Measurements from ENCODE around the gene SUPT3H. TPM values are rescaled to one million over a fixed set of nuclear protein-coding genes. Genes with fewer than 3 reads are reported as not detected.

The SUPT3H gene
- total and polyA plus RNA-seq, 4 donors = 0.85 to 4.8 (median 2.4) TPM

DNA sequence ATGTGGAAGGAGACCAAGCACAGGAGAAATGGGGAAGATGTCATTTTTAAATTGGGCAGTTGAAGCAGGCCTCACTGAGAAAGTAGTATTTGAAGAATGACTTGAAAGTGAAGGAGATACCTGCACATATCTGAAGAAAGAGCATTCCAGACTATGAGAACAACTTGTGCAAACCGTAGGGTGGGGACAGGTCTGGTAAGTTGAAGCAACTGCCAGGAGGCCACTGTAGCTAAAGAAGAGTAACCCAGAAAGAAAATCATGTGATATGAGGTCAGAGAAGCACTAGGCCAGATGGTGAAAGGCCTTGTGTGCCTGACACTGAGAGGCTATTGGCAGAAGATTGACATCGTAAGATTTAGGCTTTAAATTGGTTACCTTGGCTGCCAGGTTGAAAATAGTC is 4.7 kb upstream of the SUPT3H start:
- Histone ChIP-seq H3K4me3 (ENCODE audit: low read depth in 1 of 3, low read length in 3 of 3) (no peak overlapping the region), H3K27ac (ENCODE audit: low read depth in 1 of 2, low read length in 2 of 2) (no peak overlapping the region), H3K4me1 (ENCODE audit: control insufficient read depth in 4 of 4, insufficient read depth in 4 of 4, low read length in 3 of 4) (peaks cover 0 to 3% (median 0%) of the 10 kb centered on the region in 4 donors), H3K27me3 (ENCODE audit: control insufficient read depth in 4 of 4, insufficient read depth in 4 of 4, low read length in 3 of 4) (no peaks in the 10 kb centered on the region), H3K9me3 (ENCODE audit: control insufficient read depth in 4 of 4, low read length in 3 of 4) (no peaks in the 10 kb centered on the region), H3K9ac (ENCODE audit: low read depth in 1 of 2, low read length in 2 of 2) (no peak overlapping the region), H3K36me3 (ENCODE audit: control insufficient read depth in 4 of 4, insufficient read depth in 3 of 4, low read depth in 1 of 4, low read length in 3 of 4) (no peaks in the 10 kb centered on the region)
- WGBS = 93% methylated on average over 2 of the region's 2 CpGs
- TF ChIP-seq EGR1 (IDR thresholded peaks at IDR 0.05; ENCODE audit: low read depth in 2 of 2) (no peak), JUND (IDR thresholded peaks at IDR 0.05) (no peak), TAF1 (conservative IDR thresholded peaks at IDR 0.05) (no peak)
- TF ChIP-seq, protein P1, sequence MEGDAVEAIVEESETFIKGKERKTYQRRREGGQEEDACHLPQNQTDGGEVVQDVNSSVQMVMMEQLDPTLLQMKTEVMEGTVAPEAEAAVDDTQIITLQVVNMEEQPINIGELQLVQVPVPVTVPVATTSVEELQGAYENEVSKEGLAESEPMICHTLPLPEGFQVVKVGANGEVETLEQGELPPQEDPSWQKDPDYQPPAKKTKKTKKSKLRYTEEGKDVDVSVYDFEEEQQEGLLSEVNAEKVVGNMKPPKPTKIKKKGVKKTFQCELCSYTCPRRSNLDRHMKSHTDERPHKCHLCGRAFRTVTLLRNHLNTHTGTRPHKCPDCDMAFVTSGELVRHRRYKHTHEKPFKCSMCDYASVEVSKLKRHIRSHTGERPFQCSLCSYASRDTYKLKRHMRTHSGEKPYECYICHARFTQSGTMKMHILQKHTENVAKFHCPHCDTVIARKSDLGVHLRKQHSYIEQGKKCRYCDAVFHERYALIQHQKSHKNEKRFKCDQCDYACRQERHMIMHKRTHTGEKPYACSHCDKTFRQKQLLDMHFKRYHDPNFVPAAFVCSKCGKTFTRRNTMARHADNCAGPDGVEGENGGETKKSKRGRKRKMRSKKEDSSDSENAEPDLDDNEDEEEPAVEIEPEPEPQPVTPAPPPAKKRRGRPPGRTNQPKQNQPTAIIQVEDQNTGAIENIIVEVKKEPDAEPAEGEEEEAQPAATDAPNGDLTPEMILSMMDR (IDR thresholded peaks at IDR 0.05; ENCODE audit: low read depth, low read length, missing input control) = no peak
- DNase-seq (ENCODE audit: low spot score) = no peak

DNA sequence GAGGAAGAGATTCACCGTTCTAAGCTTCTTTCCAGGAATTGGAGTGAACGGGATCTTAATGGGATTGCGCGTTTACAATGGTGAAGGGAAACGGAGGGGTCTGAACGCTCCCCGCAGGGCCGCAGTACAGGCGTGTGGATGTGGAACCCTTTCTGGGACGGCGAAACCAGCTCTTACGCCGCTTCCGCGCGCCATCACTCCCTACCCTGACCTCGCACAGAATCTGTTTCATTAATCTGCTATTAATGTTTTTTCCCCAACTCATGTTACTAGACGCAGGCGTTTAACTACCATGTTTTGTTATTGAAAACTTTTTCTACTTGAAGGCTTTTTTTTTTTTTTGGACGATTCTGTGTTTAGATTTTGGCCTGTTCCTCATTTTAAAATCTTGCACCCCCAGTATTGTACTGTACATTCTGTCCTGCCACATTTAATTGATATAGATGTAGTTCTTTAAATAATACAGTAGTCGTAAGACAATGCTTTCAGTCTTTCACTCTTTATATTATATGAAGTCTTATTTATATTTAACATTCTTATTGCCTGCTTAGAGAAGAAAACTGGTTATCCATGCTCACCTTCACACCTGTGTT is 696 bp upstream of the SUPT3H start:
- Histone ChIP-seq H3K27ac (ENCODE audit: low read depth in 1 of 2, low read length in 2 of 2) (peak overlapping the region; percentile 98 to 99), H3K4me1 (ENCODE audit: control insufficient read depth in 4 of 4, insufficient read depth in 4 of 4, low read length in 3 of 4) (peaks cover 0 to 8% (median 4%) of the 10 kb centered on the region in 4 donors), H3K4me3 (ENCODE audit: low read depth in 1 of 3, low read length in 3 of 3) (peak overlapping the region; percentile 83 to 98 (median 95)), H3K36me3 (ENCODE audit: control insufficient read depth in 4 of 4, insufficient read depth in 3 of 4, low read depth in 1 of 4, low read length in 3 of 4) (no peaks in the 10 kb centered on the region), H3K27me3 (ENCODE audit: control insufficient read depth in 4 of 4, insufficient read depth in 4 of 4, low read length in 3 of 4) (no peaks in the 10 kb centered on the region), H3K9me3 (ENCODE audit: control insufficient read depth in 4 of 4, low read length in 3 of 4) (no peaks in the 10 kb centered on the region), H3K9ac (ENCODE audit: low read depth in 1 of 2, low read length in 2 of 2) (peak overlapping the region; percentile 92 to 99)
- DNase-seq (ENCODE audit: low spot score) = no peak
- no peak for TF ChIP-seq FOXA1 (IDR thresholded peaks at IDR 0.05)
- TF ChIP-seq YY1 (IDR thresholded peaks at IDR 0.05) = peak; percentile 80
- TF ChIP-seq GABPA (IDR thresholded peaks at IDR 0.05 in 1 of 2, conservative IDR thresholded peaks at IDR 0.05 in 1 of 2) = no peak
- TF ChIP-seq, protein P2, sequence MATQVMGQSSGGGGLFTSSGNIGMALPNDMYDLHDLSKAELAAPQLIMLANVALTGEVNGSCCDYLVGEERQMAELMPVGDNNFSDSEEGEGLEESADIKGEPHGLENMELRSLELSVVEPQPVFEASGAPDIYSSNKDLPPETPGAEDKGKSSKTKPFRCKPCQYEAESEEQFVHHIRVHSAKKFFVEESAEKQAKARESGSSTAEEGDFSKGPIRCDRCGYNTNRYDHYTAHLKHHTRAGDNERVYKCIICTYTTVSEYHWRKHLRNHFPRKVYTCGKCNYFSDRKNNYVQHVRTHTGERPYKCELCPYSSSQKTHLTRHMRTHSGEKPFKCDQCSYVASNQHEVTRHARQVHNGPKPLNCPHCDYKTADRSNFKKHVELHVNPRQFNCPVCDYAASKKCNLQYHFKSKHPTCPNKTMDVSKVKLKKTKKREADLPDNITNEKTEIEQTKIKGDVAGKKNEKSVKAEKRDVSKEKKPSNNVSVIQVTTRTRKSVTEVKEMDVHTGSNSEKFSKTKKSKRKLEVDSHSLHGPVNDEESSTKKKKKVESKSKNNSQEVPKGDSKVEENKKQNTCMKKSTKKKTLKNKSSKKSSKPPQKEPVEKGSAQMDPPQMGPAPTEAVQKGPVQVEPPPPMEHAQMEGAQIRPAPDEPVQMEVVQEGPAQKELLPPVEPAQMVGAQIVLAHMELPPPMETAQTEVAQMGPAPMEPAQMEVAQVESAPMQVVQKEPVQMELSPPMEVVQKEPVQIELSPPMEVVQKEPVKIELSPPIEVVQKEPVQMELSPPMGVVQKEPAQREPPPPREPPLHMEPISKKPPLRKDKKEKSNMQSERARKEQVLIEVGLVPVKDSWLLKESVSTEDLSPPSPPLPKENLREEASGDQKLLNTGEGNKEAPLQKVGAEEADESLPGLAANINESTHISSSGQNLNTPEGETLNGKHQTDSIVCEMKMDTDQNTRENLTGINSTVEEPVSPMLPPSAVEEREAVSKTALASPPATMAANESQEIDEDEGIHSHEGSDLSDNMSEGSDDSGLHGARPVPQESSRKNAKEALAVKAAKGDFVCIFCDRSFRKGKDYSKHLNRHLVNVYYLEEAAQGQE (IDR thresholded peaks at IDR 0.05) = peak; percentile 8
- no peak for TF ChIP-seq SP1 (IDR thresholded peaks at IDR 0.05)
- TF ChIP-seq, protein P3, sequence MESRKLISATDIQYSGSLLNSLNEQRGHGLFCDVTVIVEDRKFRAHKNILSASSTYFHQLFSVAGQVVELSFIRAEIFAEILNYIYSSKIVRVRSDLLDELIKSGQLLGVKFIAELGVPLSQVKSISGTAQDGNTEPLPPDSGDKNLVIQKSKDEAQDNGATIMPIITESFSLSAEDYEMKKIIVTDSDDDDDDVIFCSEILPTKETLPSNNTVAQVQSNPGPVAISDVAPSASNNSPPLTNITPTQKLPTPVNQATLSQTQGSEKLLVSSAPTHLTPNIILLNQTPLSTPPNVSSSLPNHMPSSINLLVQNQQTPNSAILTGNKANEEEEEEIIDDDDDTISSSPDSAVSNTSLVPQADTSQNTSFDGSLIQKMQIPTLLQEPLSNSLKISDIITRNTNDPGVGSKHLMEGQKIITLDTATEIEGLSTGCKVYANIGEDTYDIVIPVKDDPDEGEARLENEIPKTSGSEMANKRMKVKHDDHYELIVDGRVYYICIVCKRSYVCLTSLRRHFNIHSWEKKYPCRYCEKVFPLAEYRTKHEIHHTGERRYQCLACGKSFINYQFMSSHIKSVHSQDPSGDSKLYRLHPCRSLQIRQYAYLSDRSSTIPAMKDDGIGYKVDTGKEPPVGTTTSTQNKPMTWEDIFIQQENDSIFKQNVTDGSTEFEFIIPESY (IDR thresholded peaks at IDR 0.05) = no peak
- no peak for TF ChIP-seq NR2F2 (IDR thresholded peaks at IDR 0.05)
- TF ChIP-seq, protein P4, sequence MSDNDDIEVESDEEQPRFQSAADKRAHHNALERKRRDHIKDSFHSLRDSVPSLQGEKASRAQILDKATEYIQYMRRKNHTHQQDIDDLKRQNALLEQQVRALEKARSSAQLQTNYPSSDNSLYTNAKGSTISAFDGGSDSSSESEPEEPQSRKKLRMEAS (IDR thresholded peaks at IDR 0.05) = no peak
- TF ChIP-seq RAD21 (IDR thresholded peaks at IDR 0.05) = peak in 1 of 2 donors; percentile 30
- no peak for TF ChIP-seq FOXA2 (IDR thresholded peaks at IDR 0.05)
- TF ChIP-seq, protein P5, sequence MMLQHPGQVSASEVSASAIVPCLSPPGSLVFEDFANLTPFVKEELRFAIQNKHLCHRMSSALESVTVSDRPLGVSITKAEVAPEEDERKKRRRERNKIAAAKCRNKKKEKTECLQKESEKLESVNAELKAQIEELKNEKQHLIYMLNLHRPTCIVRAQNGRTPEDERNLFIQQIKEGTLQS (IDR thresholded peaks at IDR 0.05) = no peak
- TF ChIP-seq HNF4A (conservative IDR thresholded peaks at IDR 0.05) = no peak
- TF ChIP-seq HNF4G (IDR thresholded peaks at IDR 0.05) = no peak
- peak; percentile 70 for TF ChIP-seq TAF1 (conservative IDR thresholded peaks at IDR 0.05)
- WGBS = 2% methylated on average over 21 of the region's 21 CpGs
